Measurements from ENCODE around the gene CAPN8. TPM values are rescaled to one million over a fixed set of nuclear protein-coding genes. Genes with fewer than 3 reads are reported as not detected.

The CAPN8 gene
- total and polyA plus RNA-seq, 4 experiments from 2014 or later, result 0.32 to 0.55 (median 0.33) TPM; not detected in 1

- DNase-seq, result no peak
- Mint-ChIP-seq H3K4me1 (no peaks in the 10 kb centered on the region), H3K27ac (no peak overlapping the region), H3K36me3 (no peaks in the 10 kb centered on the region), H3K9me3 (peaks cover 0 to 8% (median 1%) of the 10 kb centered on the region in 8 donors), H3K27me3 (peaks cover 0 to 2% of the 10 kb centered on the region in 2 donors), H3K4me3 (no peak overlapping the region)
- Histone ChIP-seq H3K9me3 (ENCODE audit: control insufficient read depth in 1 of 2, low read length in 2 of 2) (no peaks in the 10 kb centered on the region), H3K4me1 (ENCODE audit: insufficient read depth, low read length) (no peaks in the 10 kb centered on the region), H3K4me3 (ENCODE audit: low read length in 2 of 2) (no peak overlapping the region), H3K27ac (ENCODE audit: low read depth, low read length) (no peak overlapping the region), H3K27me3 (ENCODE audit: insufficient read depth, low read length) (no peaks in the 10 kb centered on the region), H3K36me3 (ENCODE audit: insufficient read depth, low read length) (no peaks in the 10 kb centered on the region)
- ChIA-PET CTCF (ENCODE audit: partially characterized antibody) (interaction anchor here (1.2 kb wide), 1 partner anchor 13 kb away, joined by 3 read pairs; no protein-coding TSS in a partner anchor), POLR2A (ENCODE audit: partially characterized antibody) (no interaction called here)
- intact Hi-C loops (cut with micrococcal nuclease), result no loop called here
These were observed 122.7 kb downstream of the CAPN8 start for GRCh38 chr1:223542831-223543230.

- POLR2A ChIA-PET (ENCODE audit: partially characterized antibody), result no interaction called here
- H3K9me3 Mint-ChIP-seq, result no peaks in the 10 kb centered on the region
These were observed 124.9 kb downstream of the CAPN8 start for GRCh38 chr1:223540485-223541106.

GRCh38 chr1:223539750-223540149 is 125.8 kb downstream of the CAPN8 start:
- no peaks in the 10 kb centered on the region for H3K27me3 ChIP-seq (ENCODE audit: insufficient read depth, low read length)
- intact Hi-C loops (cut with micrococcal nuclease), result no loop called here
- H3K27ac Mint-ChIP-seq, result no peak overlapping the region
- no peak for DNase-seq
- no peaks in the 10 kb centered on the region for H3K9me3 ChIP-seq (ENCODE audit: control insufficient read depth in 1 of 2, low read length in 2 of 2)
- H3K36me3 ChIP-seq (ENCODE audit: insufficient read depth, low read length), result no peaks in the 10 kb centered on the region
- H3K4me1 ChIP-seq (ENCODE audit: insufficient read depth, low read length), result no peaks in the 10 kb centered on the region
- peaks cover 0 to 5% of the 10 kb centered on the region in 2 donors for H3K27me3 Mint-ChIP-seq
- H3K27ac ChIP-seq (ENCODE audit: low read depth, low read length), result no peak overlapping the region
- no peaks in the 10 kb centered on the region for H3K9me3 Mint-ChIP-seq
- H3K36me3 Mint-ChIP-seq, result no peaks in the 10 kb centered on the region
- H3K4me3 Mint-ChIP-seq, result no peak overlapping the region
- H3K4me3 ChIP-seq (ENCODE audit: low read length in 2 of 2), result no peak overlapping the region
- ChIA-PET CTCF (ENCODE audit: partially characterized antibody) (no interaction called here), POLR2A (ENCODE audit: partially characterized antibody) (no interaction called here)
- H3K4me1 Mint-ChIP-seq, result no peaks in the 10 kb centered on the region

More at GRCh38 chr1:223540485-223541106, 124.9 kb downstream of the CAPN8 start:
- Mint-ChIP-seq H3K27me3 (peaks cover 0 to 5% of the 10 kb centered on the region in 2 donors), H3K4me1 (no peaks in the 10 kb centered on the region), H3K4me3 (no peak overlapping the region), H3K27ac (no peak overlapping the region), H3K36me3 (no peaks in the 10 kb centered on the region)
- H3K36me3 ChIP-seq (ENCODE audit: insufficient read depth, low read length), result no peaks in the 10 kb centered on the region
- H3K4me1 ChIP-seq (ENCODE audit: insufficient read depth, low read length), result no peaks in the 10 kb centered on the region
- H3K27ac ChIP-seq (ENCODE audit: low read depth, low read length), result no peak overlapping the region
- H3K4me3 ChIP-seq (ENCODE audit: low read length in 2 of 2), result no peak overlapping the region
- CTCF ChIA-PET (ENCODE audit: partially characterized antibody), result interaction anchor here (0.6 kb wide), 1 partner anchor 15 kb away, joined by 3 read pairs; no protein-coding TSS in a partner anchor
- intact Hi-C loops (cut with micrococcal nuclease), result no loop called here
- H3K27me3 ChIP-seq (ENCODE audit: insufficient read depth, low read length), result no peaks in the 10 kb centered on the region
- no peaks in the 10 kb centered on the region for H3K9me3 ChIP-seq (ENCODE audit: control insufficient read depth in 1 of 2, low read length in 2 of 2)
- no peak for DNase-seq

GRCh38 chr1:223538981-223539380 is 126.5 kb downstream of the CAPN8 start:
- Histone ChIP-seq H3K9me3 (ENCODE audit: control insufficient read depth in 1 of 2, low read length in 2 of 2) (no peaks in the 10 kb centered on the region), H3K4me3 (ENCODE audit: low read length in 2 of 2) (no peak overlapping the region), H3K27me3 (ENCODE audit: insufficient read depth, low read length) (no peaks in the 10 kb centered on the region), H3K27ac (ENCODE audit: low read depth, low read length) (no peak overlapping the region), H3K4me1 (ENCODE audit: insufficient read depth, low read length) (no peaks in the 10 kb centered on the region), H3K36me3 (ENCODE audit: insufficient read depth, low read length) (no peaks in the 10 kb centered on the region)
- Mint-ChIP-seq H3K4me1 (no peaks in the 10 kb centered on the region), H3K9me3 (no peaks in the 10 kb centered on the region), H3K4me3 (no peak overlapping the region), H3K36me3 (no peaks in the 10 kb centered on the region), H3K27me3 (peaks cover 0 to 5% of the 10 kb centered on the region in 2 donors), H3K27ac (no peak overlapping the region)
- POLR2A ChIA-PET (ENCODE audit: partially characterized antibody), result no interaction called here
- no peak for DNase-seq
- intact Hi-C loops (cut with micrococcal nuclease), result no loop called here
- CTCF ChIA-PET (ENCODE audit: partially characterized antibody), result interaction anchor here (0.6 kb wide), 1 partner anchor 150 kb away, joined by 3 read pairs; no protein-coding TSS in a partner anchor

- H3K27me3 ChIP-seq (ENCODE audit: insufficient read depth, low read length), result no peaks in the 10 kb centered on the region
- no peak overlapping the region for H3K27ac ChIP-seq (ENCODE audit: low read depth, low read length)
- DNase-seq, result no peak
- Mint-ChIP-seq H3K36me3 (no peaks in the 10 kb centered on the region), H3K4me3 (no peak overlapping the region), H3K9me3 (no peaks in the 10 kb centered on the region), H3K27me3 (peaks cover 0 to 3% of the 10 kb centered on the region in 2 donors), H3K4me1 (peaks cover 0 to 6% (median 2%) of the 10 kb centered on the region in 4 donors), H3K27ac (no peak overlapping the region)
- H3K4me3 ChIP-seq (ENCODE audit: low read length in 2 of 2), result no peak overlapping the region
- ChIA-PET CTCF (ENCODE audit: partially characterized antibody) (interaction anchor here (1.0 kb wide), 1 partner anchor 161 kb away, joined by 3 read pairs; no protein-coding TSS in a partner anchor), POLR2A (ENCODE audit: partially characterized antibody) (no interaction called here)
- no peaks in the 10 kb centered on the region for H3K4me1 ChIP-seq (ENCODE audit: insufficient read depth, low read length)
- H3K36me3 ChIP-seq (ENCODE audit: insufficient read depth, low read length), result no peaks in the 10 kb centered on the region
- intact Hi-C loops (cut with micrococcal nuclease), result no loop called here
- no peaks in the 10 kb centered on the region for H3K9me3 ChIP-seq (ENCODE audit: control insufficient read depth in 1 of 2, low read length in 2 of 2)
These were observed 130.2 kb downstream of the CAPN8 start for GRCh38 chr1:223535319-223535718.

- Histone ChIP-seq H3K9me3 (ENCODE audit: control insufficient read depth in 1 of 2, low read length in 2 of 2) (no peaks in the 10 kb centered on the region), H3K36me3 (ENCODE audit: insufficient read depth, low read length) (no peaks in the 10 kb centered on the region), H3K27me3 (ENCODE audit: insufficient read depth, low read length) (no peaks in the 10 kb centered on the region), H3K4me3 (ENCODE audit: low read length in 2 of 2) (no peak overlapping the region), H3K27ac (ENCODE audit: low read depth, low read length) (no peak overlapping the region), H3K4me1 (ENCODE audit: insufficient read depth, low read length) (no peaks in the 10 kb centered on the region)
- Mint-ChIP-seq H3K27me3 (peaks cover 0 to 3% of the 10 kb centered on the region in 2 donors), H3K4me1 (peaks cover 0 to 6% (median 2%) of the 10 kb centered on the region in 4 donors), H3K9me3 (no peaks in the 10 kb centered on the region), H3K4me3 (no peak overlapping the region), H3K27ac (peak overlapping the region in 1 of 7 donors; percentile 9), H3K36me3 (no peaks in the 10 kb centered on the region)
- intact Hi-C loops (cut with micrococcal nuclease), result no loop called here
- ChIA-PET POLR2A (ENCODE audit: partially characterized antibody) (interaction anchor here (0.9 kb wide), 1 partner anchor 19 kb away, joined by 3 read pairs; no protein-coding TSS in a partner anchor), CTCF (ENCODE audit: partially characterized antibody) (interaction anchor here (0.8 to 1.0 kb wide), 2 partner anchors 22 to 161 kb away, joined by 3 read pairs; no protein-coding TSS in a partner anchor)
- no peak for DNase-seq
These were observed 130.8 kb downstream of the CAPN8 start for GRCh38 chr1:223534677-223535076.

GRCh38 chr1:223533708-223534107 is 131.8 kb downstream of the CAPN8 start:
- Histone ChIP-seq H3K4me1 (ENCODE audit: insufficient read depth, low read length) (no peaks in the 10 kb centered on the region), H3K9me3 (ENCODE audit: control insufficient read depth in 1 of 2, low read length in 2 of 2) (no peaks in the 10 kb centered on the region), H3K27ac (ENCODE audit: low read depth, low read length) (no peak overlapping the region), H3K27me3 (ENCODE audit: insufficient read depth, low read length) (no peaks in the 10 kb centered on the region), H3K36me3 (ENCODE audit: insufficient read depth, low read length) (no peaks in the 10 kb centered on the region), H3K4me3 (ENCODE audit: low read length in 2 of 2) (no peak overlapping the region)
- Mint-ChIP-seq H3K27me3 (peaks cover 0 to 3% of the 10 kb centered on the region in 2 donors), H3K36me3 (no peaks in the 10 kb centered on the region), H3K27ac (peak overlapping the region in 1 of 7 donors; percentile 65), H3K4me1 (peaks cover 0 to 6% (median 2%) of the 10 kb centered on the region in 4 donors), H3K9me3 (no peaks in the 10 kb centered on the region), H3K4me3 (peak overlapping the region in 1 of 8 donors; percentile 49)
- ChIA-PET POLR2A (ENCODE audit: partially characterized antibody) (no interaction called here), CTCF (ENCODE audit: partially characterized antibody) (no interaction called here)
- DNase-seq, result no peak
- intact Hi-C loops (cut with micrococcal nuclease), result no loop called here
